HG03558 (cell line): ENCODE measurements around the gene KAT2A.
A peak's percentile ranks its signal among the peaks of the same experiment; 100 is the strongest.

Experiments used
- ATAC-seq: cut with Tn5 transposase; IDR thresholded peaks from one replicate; pipeline ENCODE4 v1.9.1; 2021; ENCODE audit warnings: moderate number of reproducible peaks; ENCODE audit not compliant: unreplicated experiment; ENCODE audit errors: extremely low read depth

The KAT2A gene

DNA sequence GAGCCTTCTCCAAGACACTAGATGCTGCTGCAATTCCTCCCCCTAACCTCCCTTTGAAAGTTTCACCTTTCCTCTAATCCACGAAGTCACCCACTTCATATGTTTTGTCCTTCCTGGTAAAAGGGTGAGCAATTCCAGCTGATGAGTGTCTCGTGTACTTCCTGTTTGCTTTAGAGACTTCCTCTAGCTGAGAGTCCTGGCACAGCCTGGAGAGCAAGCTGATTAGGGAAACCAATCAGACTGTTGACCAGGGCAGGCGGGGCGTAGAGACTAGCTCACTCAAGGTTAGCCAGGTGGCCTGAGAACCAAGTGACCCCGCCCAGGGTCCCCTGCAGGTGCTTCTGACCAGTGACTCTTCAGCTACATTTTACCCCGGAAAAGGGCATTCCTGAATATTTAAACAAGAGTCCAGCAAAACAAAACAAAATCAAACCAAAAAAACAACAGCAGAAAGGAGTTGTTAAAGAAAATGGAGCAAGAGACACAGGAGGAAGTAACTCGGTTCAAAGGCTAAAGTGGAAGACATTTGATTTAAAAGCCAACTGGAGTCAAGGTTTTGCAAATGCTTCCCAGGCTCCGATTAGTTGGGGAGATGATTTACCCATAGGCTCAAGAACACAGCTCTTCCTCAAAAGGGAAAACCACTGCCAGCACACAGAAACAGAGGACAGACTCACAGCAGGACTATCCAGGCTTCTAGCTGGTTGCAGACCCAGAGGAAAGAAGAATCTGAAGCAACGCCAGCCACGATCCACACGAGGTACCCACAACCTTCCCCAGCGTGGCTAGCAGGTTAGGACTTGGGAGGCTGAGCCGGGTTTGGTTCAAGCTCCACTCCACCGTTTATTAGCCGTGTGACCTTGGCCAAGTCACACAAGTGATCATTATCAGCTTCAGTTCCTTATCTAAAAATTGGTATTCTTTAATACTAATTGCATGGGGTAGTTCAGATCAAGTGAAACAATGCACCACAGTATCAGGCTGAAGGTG, 14.8 kb upstream of the KAT2A start:
- ATAC-seq, result no peak

DNA sequence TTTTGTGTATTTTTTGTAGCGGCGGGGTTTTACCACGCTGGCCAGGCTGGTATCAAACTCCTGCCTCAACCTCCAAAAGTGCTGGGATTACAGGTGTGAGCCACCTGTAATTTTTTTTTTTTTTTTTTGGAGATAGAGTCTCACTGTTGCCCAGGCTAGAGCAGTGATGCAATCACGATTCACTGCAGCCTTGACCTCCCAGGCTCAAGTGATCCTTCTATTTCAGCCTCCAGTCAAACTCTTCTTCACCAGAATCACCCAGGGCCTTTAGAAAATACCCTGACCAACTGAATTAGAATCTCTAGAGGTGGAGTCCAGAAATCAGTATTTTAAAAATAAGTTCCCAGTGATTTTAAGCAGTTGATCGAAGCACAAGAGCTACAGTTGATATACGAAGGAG, 14.0 kb upstream of the KAT2A start:
- no peak for ATAC-seq

- ATAC-seq, result peak; percentile 45
These were observed 12.4 kb upstream of the KAT2A start for GRCh38 chr17:42133461-42134041.

DNA sequence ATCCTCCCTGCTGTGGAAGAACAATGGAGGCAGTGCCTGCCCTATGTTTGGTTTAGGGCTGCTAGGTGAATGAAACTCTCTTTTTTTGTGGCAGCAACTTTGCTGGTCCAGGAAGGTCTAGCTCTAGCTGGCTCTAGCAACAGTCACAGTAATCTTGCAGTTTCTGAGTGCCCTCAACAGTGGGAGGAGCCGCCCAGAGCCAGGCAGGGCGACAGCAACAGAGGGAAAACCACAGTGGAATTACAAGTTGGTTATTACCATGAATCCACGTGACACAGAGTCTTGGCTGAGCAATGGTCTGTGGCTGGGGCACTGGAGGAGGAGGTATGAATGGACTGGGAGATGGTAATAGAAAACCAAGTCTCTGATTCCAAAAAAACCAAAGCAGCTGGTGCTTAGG, 11.8 kb upstream of the KAT2A start:
- peak; percentile 21 for ATAC-seq

- ATAC-seq, result no peak
These were observed 10.8 kb upstream of the KAT2A start for GRCh38 chr17:42131981-42132432.

DNA sequence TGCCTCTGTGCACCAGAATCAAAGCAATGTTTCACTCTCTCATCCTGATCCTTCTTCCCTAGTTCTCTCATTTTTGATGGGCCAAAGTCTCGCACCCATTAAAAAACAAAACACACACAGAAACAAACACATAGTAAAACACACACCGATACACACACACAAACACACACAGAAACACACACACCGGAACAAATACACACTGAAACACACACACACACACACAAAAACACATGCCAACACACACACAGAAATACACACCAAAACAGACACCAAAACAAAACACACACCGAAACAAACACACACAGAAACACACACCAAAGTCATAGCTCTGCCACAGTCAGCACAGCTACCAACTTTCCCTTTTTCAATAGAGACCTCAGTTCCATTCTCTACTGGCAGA, 10.1 kb upstream of the KAT2A start:
- ATAC-seq, result no peak

GRCh38 chr17:42130310-42130936, 9.3 kb upstream of the KAT2A start:
- no peak for ATAC-seq

GRCh38 chr17:42129109-42129837, 8.1 kb upstream of the KAT2A start:
- no peak for ATAC-seq

DNA sequence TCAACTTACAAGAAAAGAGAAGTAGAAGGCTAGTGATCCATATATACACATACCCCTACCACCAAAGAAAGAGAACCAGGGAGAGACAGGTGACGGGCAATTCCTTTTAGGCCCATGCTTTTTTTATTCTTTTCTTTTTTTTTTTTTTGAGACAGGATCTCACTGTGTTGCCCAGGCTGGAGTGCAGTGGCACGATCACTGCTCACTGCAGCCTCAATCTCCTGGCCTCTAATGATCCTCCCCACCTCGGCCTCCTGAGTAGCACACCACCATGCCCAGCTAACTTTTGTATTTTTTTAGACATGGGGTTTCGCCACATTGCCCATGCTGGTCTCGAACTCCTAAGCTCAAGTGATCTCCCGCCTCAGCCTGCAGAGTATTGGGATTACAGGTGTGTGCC, 6.2 kb upstream of the KAT2A start:
- ATAC-seq, result no peak

GRCh38 chr17:42126836-42127235, 5.7 kb upstream of the KAT2A start:
- no peak for ATAC-seq

DNA sequence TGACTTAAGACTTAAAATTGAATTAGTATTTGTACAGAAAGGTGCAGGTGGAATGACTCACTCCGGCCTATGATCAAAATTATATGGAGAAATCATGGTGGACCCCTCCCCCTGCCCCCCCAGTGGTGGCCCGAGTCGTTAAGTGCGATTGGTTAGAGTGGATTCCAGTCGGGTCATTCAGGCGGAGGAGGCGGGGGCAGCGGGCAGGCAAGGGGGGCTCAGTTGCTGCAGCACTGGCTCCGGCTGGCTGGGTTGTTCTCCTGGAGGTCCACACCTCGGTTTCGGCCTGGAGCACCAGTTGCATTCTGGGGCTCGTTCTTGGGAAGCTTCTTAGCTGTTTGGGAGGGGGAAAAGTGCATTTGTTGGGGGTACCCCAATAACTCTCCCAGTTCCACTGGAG, 4.4 kb upstream of the KAT2A start:
- ATAC-seq, result no peak

- no peak for ATAC-seq
These were observed 3.1 kb upstream of the KAT2A start for GRCh38 chr17:42124256-42124655.

DNA sequence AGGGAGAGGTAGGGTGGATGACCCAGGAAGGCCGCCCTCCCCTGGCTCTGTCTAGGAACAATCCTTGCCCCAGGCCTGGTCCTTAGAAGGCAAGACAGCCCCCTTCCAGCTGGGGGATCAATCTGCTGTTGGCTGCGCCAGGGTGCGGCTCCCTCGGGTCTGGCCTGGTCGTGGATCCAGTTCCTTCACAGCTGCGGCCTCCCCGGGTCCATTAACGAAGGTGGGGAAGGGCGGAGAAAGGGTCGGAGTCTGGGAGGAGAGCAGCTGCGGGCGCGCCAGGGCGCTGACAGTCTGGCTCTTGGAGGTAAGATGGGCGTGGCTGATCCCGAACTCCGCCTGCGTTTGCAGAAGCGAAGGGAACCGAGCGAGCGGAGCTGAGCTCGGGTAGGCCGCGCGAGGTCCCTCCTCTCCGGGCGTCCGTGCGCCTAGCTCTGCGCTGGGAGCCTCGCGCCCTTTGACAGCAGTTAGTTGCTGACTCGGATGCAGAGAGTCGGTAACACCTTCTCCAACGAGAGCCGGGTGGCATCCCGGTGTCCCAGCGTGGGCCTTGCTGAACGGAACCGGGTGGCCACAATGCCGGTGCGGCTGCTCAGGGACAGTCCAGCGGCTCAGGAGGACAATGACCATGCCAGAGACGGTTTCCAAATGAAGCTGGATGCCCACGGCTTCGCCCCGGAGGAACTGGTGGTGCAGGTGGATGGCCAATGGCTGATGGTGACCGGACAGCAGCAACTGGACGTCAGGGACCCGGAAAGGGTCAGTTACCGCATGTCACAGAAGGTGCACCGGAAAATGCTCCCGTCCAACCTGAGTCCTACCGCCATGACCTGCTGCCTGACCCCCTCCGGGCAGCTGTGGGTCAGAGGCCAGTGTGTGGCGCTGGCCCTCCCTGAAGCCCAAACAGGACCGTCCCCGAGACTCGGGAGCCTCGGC, 1.5 kb upstream of the KAT2A start, which contains the start of gene HSPB9:
Gene HSPB9, plus strand, starts transcription at position 434 of the 933 bp plus-strand sequence. Its CDS starts 47 bp downstream, at position 481.
- ATAC-seq, result no peak

GRCh38 chr17:42120161-42120769, 902 bp downstream of the KAT2A start:
- no peak for ATAC-seq

GRCh38 chr17:42119301-42119700, 1.9 kb downstream of the KAT2A start:
- ATAC-seq, result no peak

DNA sequence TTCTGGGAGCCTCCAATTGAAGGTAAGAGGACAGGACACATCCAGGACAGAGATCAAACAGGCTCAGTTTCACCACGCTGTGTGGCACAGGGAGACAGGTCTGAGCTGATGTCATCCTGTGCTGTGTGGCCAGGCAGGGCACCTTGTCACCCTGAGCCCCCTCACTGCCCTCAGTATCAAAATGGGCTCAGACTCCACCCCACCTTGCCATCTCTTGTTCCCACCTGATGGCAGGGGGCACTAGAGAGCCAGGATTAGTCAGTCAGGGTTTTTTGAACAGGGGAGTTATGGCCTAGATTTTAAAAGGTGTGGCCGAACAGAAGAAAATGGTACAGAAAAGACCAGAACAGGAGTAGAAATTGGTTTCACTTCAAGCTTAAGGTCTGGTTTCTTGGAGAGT, 2.6 kb downstream of the KAT2A start:
- no peak for ATAC-seq

- no peak for ATAC-seq
These were observed 3.0 kb downstream of the KAT2A start for GRCh38 chr17:42118126-42118510.

- ATAC-seq, result no peak
These were observed 3.6 kb downstream of the KAT2A start for GRCh38 chr17:42117397-42118125.
